ENCODE results near the gene METTL25B. TPM values are rescaled to one million over a fixed set of nuclear protein-coding genes. Genes with fewer than 3 reads are reported as not detected.
A peak's percentile ranks its signal among the peaks of the same experiment; 100 is the strongest.

METTL25B gene
- total RNA-seq, 2 experiments from 2014 or later = 35.3 to 35.5 TPM

DNA sequence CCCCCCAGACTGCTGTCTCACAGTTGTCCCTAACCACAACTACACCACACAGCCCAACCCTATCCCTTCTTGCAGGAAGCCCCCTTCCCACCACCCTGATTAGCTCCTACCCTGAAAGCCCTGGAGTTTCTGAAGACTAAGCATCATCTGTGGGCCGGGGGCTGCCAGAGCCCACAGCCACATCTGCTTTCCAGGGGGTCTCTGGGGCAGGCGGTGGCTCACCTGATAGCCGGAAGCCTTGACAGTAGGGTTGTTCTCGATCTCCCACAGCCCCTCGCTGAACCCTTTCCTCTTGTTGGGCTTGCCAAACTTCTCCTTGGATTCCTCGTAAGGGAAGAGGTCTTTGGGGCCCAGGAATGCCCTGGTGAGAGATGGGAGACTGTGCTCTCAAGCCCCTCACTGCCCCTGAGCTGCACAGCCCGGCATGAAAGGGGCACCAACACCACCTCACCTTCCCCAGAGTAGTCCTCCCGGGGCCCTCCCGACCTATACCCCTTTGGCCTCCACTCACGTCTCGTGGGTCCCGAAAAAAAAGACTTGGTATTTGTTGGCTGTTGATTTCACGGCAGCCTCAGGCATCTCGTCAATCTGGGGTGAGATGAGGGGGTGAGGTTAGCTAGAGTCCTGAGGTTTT is 16.6 kb downstream of the METTL25B start:
- Mint-ChIP-seq H3K4me1 (ENCODE audit: low read depth) (peaks cover 53% of the 10 kb centered on the region), H3K4me3 (no peak overlapping the region), H3K36me3 (ENCODE audit: low read depth) (peaks cover 64% of the 10 kb centered on the region), H3K27me3 (ENCODE audit: low read depth) (no peaks in the 10 kb centered on the region), H3K9me3 (no peaks in the 10 kb centered on the region), H3K27ac (peak overlapping the region; percentile 32)
- DNase-seq = no peak
- intact Hi-C loops (cut with micrococcal nuclease) = loop anchor here (10.0 kb wide), 1 partner anchor 240 kb away; the partner anchor contains the start of gene MEF2D
- CTCF ChIA-PET = interaction anchor here (1.1 kb wide), 1 partner anchor 19 kb away, joined by 3 read pairs; no protein-coding TSS in a partner anchor

DNA sequence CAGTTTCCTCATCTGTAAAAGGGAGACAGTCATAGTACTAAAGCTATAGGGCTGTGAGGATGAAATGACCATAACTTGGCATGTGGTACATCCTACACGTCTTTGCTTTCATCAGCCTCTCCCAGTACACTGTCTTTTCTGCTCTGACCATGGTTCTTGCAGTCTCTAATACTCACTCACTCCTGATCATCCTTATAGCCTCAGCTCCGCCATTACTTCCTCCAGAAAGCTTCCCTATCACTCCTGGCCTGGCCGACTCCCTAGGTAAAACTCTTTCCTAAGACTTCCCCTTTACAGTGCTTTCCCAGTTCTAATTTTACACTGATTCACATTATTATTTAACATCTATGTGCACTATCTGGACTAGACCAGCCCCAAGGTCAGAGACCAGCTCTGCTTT is 17.6 kb downstream of the METTL25B start:
- CTCF ChIA-PET = interaction anchor here (1.0 to 1.9 kb wide), 3 partner anchors 20 to 57 kb away, joined by 3 to 4 read pairs (median 3); no protein-coding TSS in a partner anchor
- peak overlapping the region; percentile 89 for H3K27ac Mint-ChIP-seq
- no peaks in the 10 kb centered on the region for H3K27me3 Mint-ChIP-seq (ENCODE audit: low read depth)
- no peak overlapping the region for H3K4me3 Mint-ChIP-seq
- peaks cover 64% of the 10 kb centered on the region for H3K36me3 Mint-ChIP-seq (ENCODE audit: low read depth)
- DNase-seq = no peak
- peaks cover 50% of the 10 kb centered on the region for H3K4me1 Mint-ChIP-seq (ENCODE audit: low read depth)
- intact Hi-C loops (cut with micrococcal nuclease) = loop anchor here (10.0 kb wide), 1 partner anchor 241 kb away; the partner anchor contains the start of gene MEF2D
- H3K9me3 Mint-ChIP-seq = no peaks in the 10 kb centered on the region

- CTCF ChIA-PET = interaction anchor here (1.0 to 1.9 kb wide), 2 partner anchors 22 to 58 kb away, joined by 3 to 4 read pairs; no protein-coding TSS in a partner anchor
- Mint-ChIP-seq H3K4me1 (ENCODE audit: low read depth) (peaks cover 48% of the 10 kb centered on the region), H3K27me3 (ENCODE audit: low read depth) (no peaks in the 10 kb centered on the region), H3K36me3 (ENCODE audit: low read depth) (peaks cover 62% of the 10 kb centered on the region), H3K9me3 (no peaks in the 10 kb centered on the region), H3K27ac (peak overlapping the region; percentile 89), H3K4me3 (peak overlapping the region; percentile 99)
- intact Hi-C loops (cut with micrococcal nuclease) = loop anchor here (10.0 kb wide), 1 partner anchor 242 kb away; the partner anchor contains the start of gene MEF2D
- no peak for DNase-seq
Measured at GRCh38 chr1:156746406-156746727, 18.1 kb downstream of the METTL25B start.

- CTCF ChIA-PET = interaction anchor here (0.9 to 1.9 kb wide), 5 partner anchors 10 to 58 kb away, joined by 3 to 9 read pairs (median 3); no protein-coding TSS in a partner anchor
- intact Hi-C loops (cut with micrococcal nuclease) = loop anchor here (10.0 kb wide), 1 partner anchor 242 kb away; the partner anchor contains the start of gene MEF2D
- Mint-ChIP-seq H3K27ac (peak overlapping the region; percentile 97), H3K9me3 (no peaks in the 10 kb centered on the region), H3K4me3 (peak overlapping the region; percentile 99), H3K4me1 (ENCODE audit: low read depth) (peaks cover 42% of the 10 kb centered on the region), H3K36me3 (ENCODE audit: low read depth) (peaks cover 56% of the 10 kb centered on the region), H3K27me3 (ENCODE audit: low read depth) (no peaks in the 10 kb centered on the region)
- DNase-seq = peak; percentile 69
Measured at GRCh38 chr1:156746728-156747631, 18.7 kb downstream of the METTL25B start.

- peaks cover 48% of the 10 kb centered on the region for H3K36me3 Mint-ChIP-seq (ENCODE audit: low read depth)
- DNase-seq = no peak
- H3K4me3 Mint-ChIP-seq = peak overlapping the region; percentile 99
- H3K9me3 Mint-ChIP-seq = no peaks in the 10 kb centered on the region
- intact Hi-C loops (cut with micrococcal nuclease) = loop anchor here (10.0 kb wide), 1 partner anchor 243 kb away; the partner anchor contains the start of gene MEF2D
- H3K27ac Mint-ChIP-seq = peak overlapping the region; percentile 97
- H3K4me1 Mint-ChIP-seq (ENCODE audit: low read depth) = peaks cover 37% of the 10 kb centered on the region
- no peaks in the 10 kb centered on the region for H3K27me3 Mint-ChIP-seq (ENCODE audit: low read depth)
- CTCF ChIA-PET = interaction anchor here (0.9 to 1.9 kb wide), 4 partner anchors 8 to 58 kb away, joined by 3 to 9 read pairs (median 4); no protein-coding TSS in a partner anchor
Measured at GRCh38 chr1:156747742-156748669, 19.7 kb downstream of the METTL25B start.

DNA sequence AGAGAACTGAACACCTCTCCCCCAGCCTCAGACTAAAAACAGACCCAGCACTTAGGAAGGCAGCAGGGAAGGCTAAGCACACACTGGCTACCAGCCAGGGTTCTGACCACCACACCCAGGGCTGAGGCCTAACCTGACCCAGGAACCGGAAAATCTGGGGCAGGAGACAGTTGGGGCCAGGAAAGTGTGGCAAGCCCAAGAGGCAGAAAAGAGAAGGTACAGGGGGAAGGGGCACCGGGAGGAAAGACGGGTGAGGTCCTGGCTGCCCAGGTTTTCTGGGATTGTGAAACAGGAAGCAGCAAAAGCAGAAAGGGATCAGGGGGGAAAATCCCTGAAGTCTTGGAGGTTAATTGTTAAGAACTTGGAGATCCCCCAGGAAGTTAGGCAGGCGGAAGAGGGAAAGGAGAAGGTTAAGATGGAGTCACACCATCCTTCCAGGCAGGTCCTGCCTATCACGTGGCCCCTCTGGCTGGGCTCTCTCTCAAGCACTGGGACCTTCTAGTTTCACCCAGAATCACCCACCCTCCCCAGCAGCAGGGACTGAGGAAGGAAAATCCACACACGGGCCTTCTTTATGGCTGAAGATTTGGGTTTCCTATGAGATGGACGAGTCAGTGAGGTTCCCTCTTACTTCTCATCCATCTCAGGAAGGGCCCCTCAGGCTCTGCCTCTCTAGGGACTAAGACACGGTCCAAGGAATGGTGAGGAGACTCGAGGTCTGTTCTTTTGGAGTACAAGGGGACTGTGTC is 20.6 kb downstream of the METTL25B start:
- Mint-ChIP-seq H3K9me3 (no peaks in the 10 kb centered on the region), H3K27ac (peak overlapping the region; percentile 97), H3K36me3 (ENCODE audit: low read depth) (peaks cover 45% of the 10 kb centered on the region), H3K4me1 (ENCODE audit: low read depth) (peaks cover 39% of the 10 kb centered on the region), H3K27me3 (ENCODE audit: low read depth) (no peaks in the 10 kb centered on the region), H3K4me3 (peak overlapping the region; percentile 99)
- peak; percentile 44 for DNase-seq
- CTCF ChIA-PET = interaction anchor here (1.2 kb wide), 1 partner anchor 58 kb away, joined by 3 read pairs; no protein-coding TSS in a partner anchor
- intact Hi-C loops (cut with micrococcal nuclease) = loop anchor here (10.0 kb wide), 1 partner anchor 244 kb away; the partner anchor contains the start of gene MEF2D

DNA sequence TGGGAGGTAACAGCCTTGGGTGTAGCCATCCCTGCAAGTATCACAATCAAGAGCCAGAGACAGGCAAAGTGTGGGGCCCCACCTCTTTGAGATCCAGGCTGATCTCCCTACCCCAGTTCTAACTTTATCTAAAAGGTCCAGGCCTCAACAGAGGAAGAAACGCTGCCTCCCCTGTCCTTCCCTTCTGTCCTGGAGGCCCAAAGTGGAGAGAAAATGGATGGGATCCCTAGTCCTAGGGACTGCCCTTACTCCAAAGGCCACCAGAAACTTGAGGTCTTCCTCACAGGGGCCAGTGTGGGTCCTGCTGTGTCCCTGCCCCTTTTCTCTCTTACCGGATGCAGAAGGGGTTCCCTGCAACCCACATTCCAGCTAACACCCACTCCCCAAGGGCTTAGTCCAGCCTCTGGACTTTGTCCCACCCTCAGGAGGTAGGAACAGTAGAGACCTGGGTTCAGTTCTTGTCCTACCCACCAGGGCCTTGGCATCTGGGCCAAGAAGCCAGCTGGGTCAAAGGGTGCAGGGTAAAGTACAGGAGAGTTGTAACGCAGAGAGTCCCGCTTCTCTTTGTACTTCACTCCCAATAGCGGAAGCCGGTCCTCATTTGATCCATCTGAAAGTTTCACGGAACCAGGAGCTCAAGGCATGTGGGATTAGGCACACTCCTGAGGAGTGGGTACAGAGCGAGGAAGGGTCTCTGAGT is 21.3 kb downstream of the METTL25B start:
- Mint-ChIP-seq H3K4me3 (peak overlapping the region; percentile 99), H3K36me3 (ENCODE audit: low read depth) (peaks cover 42% of the 10 kb centered on the region), H3K27me3 (ENCODE audit: low read depth) (no peaks in the 10 kb centered on the region), H3K27ac (peak overlapping the region; percentile 97), H3K9me3 (no peaks in the 10 kb centered on the region), H3K4me1 (ENCODE audit: low read depth) (peaks cover 39% of the 10 kb centered on the region)
- intact Hi-C loops (cut with micrococcal nuclease) = loop anchor here (10.0 kb wide), 1 partner anchor 245 kb away; the partner anchor contains the start of gene MEF2D
- DNase-seq = no peak
- CTCF ChIA-PET = interaction anchor here (1.1 to 4.0 kb wide), 2 partner anchors 22 to 89 kb away, joined by 3 to 48 read pairs; partner anchors contain the start of genes ISG20L2 and METTL25B

- Mint-ChIP-seq H3K4me1 (ENCODE audit: low read depth) (peaks cover 42% of the 10 kb centered on the region), H3K27me3 (ENCODE audit: low read depth) (no peaks in the 10 kb centered on the region), H3K27ac (peak overlapping the region; percentile 97), H3K36me3 (ENCODE audit: low read depth) (peaks cover 38% of the 10 kb centered on the region), H3K4me3 (peak overlapping the region; percentile 99), H3K9me3 (no peaks in the 10 kb centered on the region)
- intact Hi-C loops (cut with micrococcal nuclease) = no loop called here
- CTCF ChIA-PET = interaction anchor here (1.1 to 4.0 kb wide), 2 partner anchors 22 to 88 kb away, joined by 3 to 48 read pairs; partner anchors contain the start of genes ISG20L2 and METTL25B
- peak; percentile 62 for DNase-seq
Measured at GRCh38 chr1:156750191-156750672, 22.0 kb downstream of the METTL25B start.

DNA sequence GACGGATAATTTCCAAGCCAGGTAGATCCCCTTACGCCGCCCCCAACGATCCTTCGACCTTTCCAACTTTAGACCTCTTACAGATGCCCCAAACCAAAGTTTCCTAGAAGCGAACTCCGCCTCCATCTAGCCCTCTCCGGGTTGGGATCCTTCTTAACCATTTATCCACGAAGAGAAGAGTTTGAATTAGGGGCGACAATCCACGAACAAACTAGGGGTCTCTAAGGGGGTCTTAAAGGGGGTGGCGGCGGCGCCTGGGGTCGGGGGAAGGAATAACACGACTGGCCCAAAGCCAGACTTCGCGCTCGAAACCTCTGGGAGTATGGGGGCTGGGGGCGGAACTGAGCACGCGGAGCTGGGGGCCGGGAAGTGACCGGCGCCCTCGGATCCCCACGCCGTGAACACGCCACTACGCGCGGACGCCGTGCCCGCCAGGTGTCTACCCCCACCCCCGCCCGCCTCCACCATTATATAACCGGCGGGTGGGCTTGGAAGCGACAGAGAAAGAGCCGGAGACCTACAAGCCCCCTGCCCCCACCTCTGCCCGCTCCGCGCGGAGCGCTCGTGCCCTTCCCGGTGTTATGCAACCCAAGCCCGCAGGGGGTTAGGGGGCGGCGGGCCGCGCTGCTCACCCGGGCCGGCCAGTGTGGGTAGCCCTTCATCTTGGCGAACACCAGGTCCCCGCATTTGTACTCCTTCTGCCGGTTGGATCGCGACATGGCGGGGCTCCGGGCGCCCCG is 22.6 kb downstream of the METTL25B start:
- H3K4me1 Mint-ChIP-seq (ENCODE audit: low read depth) = peaks cover 37% of the 10 kb centered on the region
- no peaks in the 10 kb centered on the region for H3K9me3 Mint-ChIP-seq
- no peaks in the 10 kb centered on the region for H3K27me3 Mint-ChIP-seq (ENCODE audit: low read depth)
- CTCF ChIA-PET = interaction anchor here (4.0 kb wide), 1 partner anchor 23 kb away, joined by 48 read pairs; the partner anchor contains the start of genes ISG20L2 and METTL25B
- intact Hi-C loops (cut with micrococcal nuclease) = loop anchor here (1.0 kb wide), 4 partner anchors 10 to 65 kb away; partner anchors contain the start of genes ISG20L2, METTL25B, MRPL24 and PRCC
- DNase-seq = peak; percentile 49
- peak overlapping the region; percentile 97 for H3K27ac Mint-ChIP-seq
- H3K36me3 Mint-ChIP-seq (ENCODE audit: low read depth) = peaks cover 31% of the 10 kb centered on the region
- peak overlapping the region; percentile 99 for H3K4me3 Mint-ChIP-seq

All from activated naive CD4-positive, alpha-beta T cell treated with anti-CD3 and anti-CD28 coated beads for 36 hours (primary cell).